Occipital lobe (tissue), 3 donors: ENCODE data around the gene ZNF337. TPM values are rescaled to one million over a fixed set of nuclear protein-coding genes. Genes with fewer than 3 reads are reported as not detected.
"Not testable (repeated sequence)": the region's sequence is repeated elsewhere in the genome, so short reads cannot be mapped to it uniquely, and the experiment has no call there.

ENCODE experiments used
- DNase-seq: peaks from one replicate; lab custom pipeline; 2025; lab: John Stamatoyannopoulos, UW
- small RNA-seq: library from RNA; depleted of rRNA; stranded (forward); fragments of <200 nt; gene quantifications from one replicate; pipeline ENCODE3, GENCODE V24; 2014
- total RNA-seq: library from RNA; depleted of rRNA; stranded (reverse); fragments of >200 nt; gene quantifications from one replicate; pipeline ENCODE4 v1.2.3, GENCODE V29; 2014

The ZNF337 gene
- total RNA-seq, 1 donor from 2014 or later = 28.5 TPM

DNA sequence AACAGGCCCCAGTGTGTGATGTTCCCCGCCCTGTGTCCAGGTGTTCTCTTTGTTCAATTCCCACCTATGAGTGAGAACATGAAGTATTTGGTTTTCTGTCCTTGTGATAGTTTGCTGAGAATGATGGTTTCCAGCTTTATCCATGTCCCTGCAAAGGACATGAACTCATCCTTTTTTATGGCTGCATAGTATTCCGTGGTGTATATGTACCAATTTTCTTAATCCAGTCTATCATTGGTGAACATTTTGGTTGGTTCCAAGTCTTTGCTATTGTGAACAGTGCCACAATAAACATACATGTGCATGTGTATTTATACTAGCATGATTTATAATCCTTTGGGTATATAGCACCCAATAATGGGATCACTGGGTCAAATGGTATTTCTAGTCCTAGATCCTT is 66.0 kb downstream of the ZNF337 start:
- DNase-seq = not testable (repeated sequence)

DNA sequence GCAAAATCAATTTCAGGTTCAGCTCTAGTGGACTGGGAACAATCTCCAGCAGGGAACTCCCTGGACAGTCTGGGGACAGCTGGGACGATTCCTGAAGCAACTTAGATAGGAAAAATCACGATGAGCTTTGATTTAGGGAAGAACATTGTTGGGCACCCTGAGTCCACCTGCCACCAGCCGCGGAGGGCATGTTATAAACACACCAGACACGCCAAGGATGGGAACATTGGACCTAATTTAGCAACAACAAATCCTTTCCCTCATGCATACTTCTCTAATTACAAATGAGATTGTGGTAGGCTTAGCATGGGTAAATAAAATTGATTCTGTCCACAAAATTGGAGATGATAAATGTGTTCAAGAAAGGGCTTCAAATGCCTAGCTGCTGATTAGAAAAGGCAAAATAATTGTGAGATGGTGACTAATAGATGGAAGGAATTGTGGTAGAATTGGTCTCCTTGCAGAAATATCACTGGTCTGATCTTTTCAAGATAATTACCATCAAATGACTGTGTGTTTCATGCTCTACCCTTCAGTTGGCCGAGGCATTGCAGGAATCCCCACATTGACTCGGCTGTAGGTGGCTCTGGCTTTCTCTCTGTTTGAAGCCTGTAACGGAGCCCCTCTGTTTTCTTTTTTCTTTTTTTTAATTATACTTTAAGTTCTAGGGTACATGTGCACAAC is 66.7 kb downstream of the ZNF337 start:
- DNase-seq = no peak

DNA sequence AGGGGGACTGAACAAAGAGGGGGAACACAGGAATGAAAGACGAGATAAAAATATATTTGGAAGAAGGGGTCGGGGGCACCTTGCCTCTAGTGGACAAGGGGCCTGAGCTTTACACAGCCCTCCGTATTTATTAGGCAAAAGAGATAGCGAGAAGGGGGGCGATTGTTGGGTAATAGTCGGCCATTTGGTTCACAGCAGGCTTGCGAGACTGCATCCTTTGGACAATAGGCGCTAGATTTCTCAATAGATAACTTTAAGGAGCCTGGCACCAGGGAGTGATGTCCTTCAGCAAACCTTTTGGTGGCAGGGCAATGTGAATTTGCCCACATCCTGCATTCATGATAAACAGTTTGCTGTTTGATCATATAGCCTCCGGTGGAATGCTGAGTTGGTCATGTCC is 69.9 kb downstream of the ZNF337 start:
- no peak for DNase-seq

DNA sequence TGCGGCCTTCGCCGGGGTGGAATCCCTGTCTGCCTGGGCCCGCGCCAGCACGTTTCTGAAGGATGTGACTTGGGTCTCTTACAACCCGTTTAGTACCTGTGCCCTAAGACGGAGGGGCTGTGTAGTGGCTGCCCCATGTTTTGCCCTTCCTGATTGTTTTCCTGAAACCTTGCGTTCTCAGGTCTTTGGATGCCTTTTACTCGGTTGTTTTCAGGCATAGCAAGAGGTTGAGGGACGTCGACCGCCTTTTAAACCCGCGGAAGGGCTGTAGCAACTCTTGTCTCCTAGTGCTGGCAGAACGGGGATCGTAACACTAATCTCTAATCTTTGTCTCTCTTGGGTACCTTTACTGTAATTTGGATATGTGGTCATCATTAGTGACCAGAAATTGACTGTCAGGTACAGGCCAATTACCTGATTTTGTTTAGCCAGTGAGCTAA is 72.1 kb downstream of the ZNF337 start:
- no peak for DNase-seq

Small RNA genes within 50 kb of the gene (small RNA-seq; reads per million reads assigned to genes)
- gene RN7SL594P = not detected

Other genes starting within 250 kb of the ZNF337 start
- gene NINL, start 111.3 kb downstream of the ZNF337 start, total RNA-seq = 18.4 TPM
- 9.0 TPM for gene NANP, start 72.8 kb downstream of the ZNF337 start, total RNA-seq